Mononuclear cell (primary cell): Measurements from ENCODE around the gene RPS6KA5. TPM values are rescaled to one million over a fixed set of nuclear protein-coding genes. Genes with fewer than 3 reads are reported as not detected.

Source experiments
- H3K27me3 ChIP-seq: 2 replicates; pipeline ENCODE4 v1.6.0; 2011; ENCODE audit warnings: low read length, control low read depth; ENCODE audit not compliant: insufficient read depth
- H3K4me1 ChIP-seq: 2 replicates; pipeline ENCODE4 v1.5.1; 2011; ENCODE audit warnings: mild to moderate bottlenecking, low read length, control low read depth; ENCODE audit not compliant: insufficient read depth
- H3K4me3 ChIP-seq: 2 replicates; pipeline ENCODE4 v1.5.1; 2011; ENCODE audit warnings: mild to moderate bottlenecking, low read length, moderate library complexity
- H3K9me3 ChIP-seq: 2 replicates; pipeline ENCODE4 v1.5.1; 2011; ENCODE audit warnings: low read depth, mild to moderate bottlenecking, control low read depth, low read length
- total RNA-seq: library from RNA; depleted of rRNA; stranded (reverse); fragments of >200 nt; gene quantifications from one replicate; pipeline ENCODE4 v1.2.3, GENCODE V29; 2012

Gene RPS6KA5
- total RNA-seq, 1 donor = 12.5 TPM

- Histone ChIP-seq H3K9me3 (no peaks in the 10 kb centered on the region), H3K27me3 (no peaks in the 10 kb centered on the region), H3K4me1 (no peaks in the 10 kb centered on the region)
Observed at GRCh38 chr14:90809530-90810312, 250.7 kb downstream of the RPS6KA5 start.

GRCh38 chr14:90808759-90809529 is 251.5 kb downstream of the RPS6KA5 start:
- Histone ChIP-seq H3K9me3 (no peaks in the 10 kb centered on the region), H3K4me1 (peaks cover 5% of the 10 kb centered on the region), H3K27me3 (no peaks in the 10 kb centered on the region), H3K4me3 (no peak overlapping the region)

More at GRCh38 chr14:90809530-90810312, 250.7 kb downstream of the RPS6KA5 start:
- no peak overlapping the region for H3K4me3 ChIP-seq

- Histone ChIP-seq H3K4me3 (no peak overlapping the region), H3K9me3 (no peaks in the 10 kb centered on the region), H3K4me1 (peaks cover 16% of the 10 kb centered on the region), H3K27me3 (no peaks in the 10 kb centered on the region)
Observed at GRCh38 chr14:90807060-90807459, 253.4 kb downstream of the RPS6KA5 start.

- Histone ChIP-seq H3K9me3 (no peaks in the 10 kb centered on the region), H3K4me3 (no peak overlapping the region), H3K27me3 (no peaks in the 10 kb centered on the region), H3K4me1 (peaks cover 25% of the 10 kb centered on the region)
Observed at GRCh38 chr14:90805662-90806540, 254.5 kb downstream of the RPS6KA5 start.

- Histone ChIP-seq H3K4me1 (peaks cover 26% of the 10 kb centered on the region), H3K4me3 (no peak overlapping the region), H3K27me3 (no peaks in the 10 kb centered on the region), H3K9me3 (no peaks in the 10 kb centered on the region)
Observed at GRCh38 chr14:90805084-90805391, 255.4 kb downstream of the RPS6KA5 start.

GRCh38 chr14:90804292-90805083 is 256.0 kb downstream of the RPS6KA5 start:
- H3K4me1 ChIP-seq = peaks cover 26% of the 10 kb centered on the region
- H3K4me3 ChIP-seq = no peak overlapping the region
- no peaks in the 10 kb centered on the region for H3K27me3 ChIP-seq
- H3K9me3 ChIP-seq = no peaks in the 10 kb centered on the region

GRCh38 chr14:90803249-90803648 is 257.2 kb downstream of the RPS6KA5 start:
- Histone ChIP-seq H3K27me3 (no peaks in the 10 kb centered on the region), H3K4me3 (no peak overlapping the region)

GRCh38 chr14:90799420-90799819 is 261.0 kb downstream of the RPS6KA5 start:
- peaks cover 36% of the 10 kb centered on the region for H3K4me1 ChIP-seq
- H3K9me3 ChIP-seq = no peaks in the 10 kb centered on the region
- H3K27me3 ChIP-seq = no peaks in the 10 kb centered on the region
- no peak overlapping the region for H3K4me3 ChIP-seq

More at GRCh38 chr14:90803249-90803648, 257.2 kb downstream of the RPS6KA5 start:
- Histone ChIP-seq H3K9me3 (no peaks in the 10 kb centered on the region), H3K4me1 (peaks cover 26% of the 10 kb centered on the region)

- peaks cover 28% of the 10 kb centered on the region for H3K4me1 ChIP-seq
- H3K27me3 ChIP-seq = no peaks in the 10 kb centered on the region
- H3K9me3 ChIP-seq = no peaks in the 10 kb centered on the region
- H3K4me3 ChIP-seq = no peak overlapping the region
Observed at GRCh38 chr14:90797919-90798318, 262.5 kb downstream of the RPS6KA5 start.

Other genes starting within 250 kb of the RPS6KA5 start
- gene TTC7B, start 244.2 kb downstream of the RPS6KA5 start, total RNA-seq = 8.3 TPM
- 23.2 TPM for gene DGLUCY, start 53.4 kb upstream of the RPS6KA5 start, total RNA-seq
- 1.7 TPM for gene GPR68, start 184.1 kb upstream of the RPS6KA5 start, total RNA-seq